Measurements from ENCODE around the gene CSNK2A2. TPM values are rescaled to one million over a fixed set of nuclear protein-coding genes. Genes with fewer than 3 reads are reported as not detected.

CSNK2A2 gene
- total and polyA plus RNA-seq, 10 of the 15 experiments (the other 5 are each of a cell fraction or from before 2014, with no cell fraction given) = 17.4 to 79.1 (median 29.4) TPM

GRCh38 chr16:58212824-58213655 lies 15.1 kb upstream of the CSNK2A2 start (continued):
- TF ChIP-seq EP300 (IDR thresholded peaks at IDR 0.05; ENCODE audit: borderline replicate concordance in 1 of 2, control insufficient read depth in 1 of 2, low read depth in 2 of 2, low read length in 2 of 2) (no peak), PBX3 (IDR thresholded peaks at IDR 0.05; ENCODE audit: insufficient replicate concordance, low read depth, low read length) (no peak), EED (IDR thresholded peaks at IDR 0.05; ENCODE audit: low read depth) (0 out of 2 replicates have a peak, but pooled peaks have one; percentile 16)

- ATAC-seq (no peak), DNase-seq (ENCODE audit: low read depth, low spot score) (no peak), FAIRE-seq (no peak)
- H4K20me1 ChIP-seq (ENCODE audit: control insufficient read depth, insufficient read depth) = no peaks in the 10 kb centered on the region
- no peaks in the 10 kb centered on the region for H3K79me2 ChIP-seq (ENCODE audit: control insufficient read depth, insufficient read depth, low read length)
- no peaks in the 10 kb centered on the region for H3K27me3 ChIP-seq (replicated peaks in 1 of 2; ENCODE audit: control insufficient read depth in 2 of 2, insufficient read depth in 2 of 2, low read length in 1 of 2)
- no peaks in the 10 kb centered on the region for H3K36me3 ChIP-seq (ENCODE audit: control insufficient read depth in 2 of 2, insufficient read depth in 2 of 2, low read length in 1 of 2)
- TF ChIP-seq RELB (IDR thresholded peaks at IDR 0.05; ENCODE audit: low read depth) (no peak), ATF2 (IDR thresholded peaks at IDR 0.05; ENCODE audit: low read length) (no peak), RFX5 (IDR thresholded peaks at IDR 0.05; ENCODE audit: low read depth, low read length) (no peak), SREBF1 (IDR thresholded peaks at IDR 0.05; ENCODE audit: low read length) (no peak), BMI1 (IDR thresholded peaks at IDR 0.05; ENCODE audit: borderline replicate concordance) (no peak), HSF1 (IDR thresholded peaks at IDR 0.05; ENCODE audit: low read depth, low read length) (no peak), MEF2B (IDR thresholded peaks at IDR 0.05; ENCODE audit: partially characterized antibody, poor library complexity, severe bottlenecking) (no peak), NFIC (IDR thresholded peaks at IDR 0.05; ENCODE audit: low read depth, low read length) (no peak)
- ChIA-PET RAD21 (ENCODE audit: unreplicated experiment) (no interaction called here), SMC1A (ENCODE audit: uncharacterized antibody, unreplicated experiment) (interaction anchor here (2.4 kb wide), 1 partner anchor 31 kb away, joined by 7 read pairs; no protein-coding TSS in a partner anchor), POLR2A (interaction anchor here (0.9 kb wide), 2 partner anchors 31 to 39 kb away, joined by 3 to 6 read pairs; no protein-coding TSS in a partner anchor), CTCF (interaction anchor here (1.0 to 1.3 kb wide), 2 partner anchors 13 to 33 kb away, joined by 3 to 4 read pairs; no protein-coding TSS in a partner anchor)
- no TSS peak for BruUV-seq (replicated peaks)
- no peak overlapping the region for H3K27ac ChIP-seq (ENCODE audit: control insufficient read depth, insufficient read depth)
- in situ Hi-C loops (cut with MboI) (no loop called here), intact Hi-C loops (cut with micrococcal nuclease; ENCODE audit: unreplicated experiment) (no loop called here)
- WGBS (ENCODE audit: insufficient coverage, insufficient replicate concordance, low lambda C conversion rate, missing lambda C conversion rate) = 50% methylated on average over 2 of the region's 3 CpGs
- peaks cover 2% of the 10 kb centered on the region; the same call in 1 of the 3 replicates for H3K9me3 ChIP-seq (replicated peaks; ENCODE audit: control insufficient read depth, insufficient read depth, low read length)
- H3K4me3 ChIP-seq = no peak overlapping the region
- H3K9ac ChIP-seq (ENCODE audit: control insufficient read depth, insufficient read depth, low read length) = no peak overlapping the region
- H2AFZ ChIP-seq (ENCODE audit: control insufficient read depth, low read depth, low read length) = no peak overlapping the region
- peaks cover 8% of the 10 kb centered on the region for H3K4me1 ChIP-seq (ENCODE audit: control insufficient read depth, insufficient read depth, low read length)
- no peak overlapping the region for H3K4me2 ChIP-seq (ENCODE audit: control insufficient read depth, insufficient read depth)
Observed at GRCh38 chr16:58211846-58212245, 13.9 kb upstream of the CSNK2A2 start.

Measured in GM12878 (cell line).